HG03571 (cell line): Measurements from ENCODE around the gene SMYD3.

ENCODE experiments used
- ATAC-seq: cut with Tn5 transposase; IDR thresholded peaks from one replicate; pipeline ENCODE4 v1.9.1; 2021; ENCODE audit not compliant: unreplicated experiment

Gene SMYD3

DNA sequence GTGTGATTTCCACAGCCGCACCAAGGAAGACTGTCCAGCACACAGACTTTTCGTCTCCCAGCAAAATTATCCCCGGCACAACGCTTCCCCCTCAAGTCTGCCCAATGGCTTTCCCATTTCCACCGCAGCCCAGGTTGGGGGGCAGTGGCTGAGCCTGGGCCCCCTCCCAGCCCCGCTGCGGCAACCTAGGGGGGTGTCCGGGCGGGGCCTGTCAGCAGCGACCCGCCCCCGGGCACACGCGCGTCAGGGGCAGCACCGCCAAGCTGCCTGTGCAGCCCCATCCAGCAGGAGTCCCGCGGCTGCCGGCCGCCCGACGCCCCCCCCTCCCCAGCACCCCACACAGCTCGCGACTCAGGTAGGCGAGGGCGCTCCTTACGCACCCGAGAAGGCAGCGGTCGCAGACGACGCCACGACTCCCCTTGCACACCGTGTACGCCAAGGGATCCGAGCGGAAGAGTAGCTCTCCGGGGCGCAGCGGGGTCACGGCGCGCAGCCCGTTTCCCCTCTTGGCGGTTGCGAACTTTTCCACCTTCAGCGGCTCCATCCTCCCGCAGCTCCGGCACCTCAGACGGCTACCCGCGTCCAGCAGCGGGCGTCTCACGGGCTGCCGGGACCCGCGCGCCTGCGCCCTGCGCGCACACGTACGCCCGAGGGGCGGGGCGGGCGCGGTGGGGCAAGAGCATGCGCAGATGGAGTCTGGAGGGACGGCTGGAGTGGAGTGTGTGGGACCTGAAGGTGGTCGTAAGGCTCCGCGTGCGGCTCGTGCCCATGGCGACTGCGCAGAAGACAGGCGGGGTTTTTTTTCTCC is at the start of gene SMYD3:
SMYD3 (minus strand) TSS at position 606 of the 808 bp plus-strand sequence.
- ATAC-seq = peak; percentile 93

DNA sequence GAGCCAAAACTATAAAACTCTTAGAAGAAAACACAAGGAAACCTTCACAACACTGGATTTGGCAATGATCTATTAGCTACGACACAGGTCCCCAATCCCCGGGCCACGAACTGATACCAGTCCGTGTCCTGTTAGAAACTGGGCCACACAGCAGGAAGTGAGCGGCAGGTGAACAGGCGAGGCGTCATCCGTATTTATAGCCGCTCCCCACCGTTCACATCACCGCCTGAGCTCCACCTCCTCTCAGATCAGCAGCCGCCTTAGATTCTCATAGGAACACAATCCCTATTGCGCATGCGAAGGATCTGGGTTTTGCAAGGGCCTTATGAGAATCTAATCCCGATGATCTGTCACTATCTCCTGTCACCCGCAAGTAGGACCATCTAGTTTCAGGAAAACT is 47.1 kb upstream of the SMYD3 start:
- ATAC-seq = no peak

DNA sequence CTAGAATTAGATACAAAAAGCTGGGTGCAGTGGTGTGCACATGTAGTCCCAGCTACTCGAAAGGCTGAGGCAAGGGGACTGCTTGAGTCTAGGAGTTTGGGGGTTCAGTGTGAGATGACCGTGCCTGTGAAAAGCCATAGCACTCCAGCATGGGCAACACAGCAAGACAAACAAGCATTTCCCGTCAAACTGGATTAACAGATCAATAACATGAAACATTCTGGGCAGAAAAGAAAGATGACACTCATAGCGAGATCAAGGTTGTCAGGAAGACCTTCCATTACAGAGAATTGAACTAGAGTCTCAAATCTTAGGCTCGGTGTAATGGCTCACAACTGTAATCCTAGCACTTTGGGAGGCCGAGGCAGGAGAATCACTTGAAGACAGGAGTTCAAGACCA is 45.0 kb upstream of the SMYD3 start:
- ATAC-seq = no peak

DNA sequence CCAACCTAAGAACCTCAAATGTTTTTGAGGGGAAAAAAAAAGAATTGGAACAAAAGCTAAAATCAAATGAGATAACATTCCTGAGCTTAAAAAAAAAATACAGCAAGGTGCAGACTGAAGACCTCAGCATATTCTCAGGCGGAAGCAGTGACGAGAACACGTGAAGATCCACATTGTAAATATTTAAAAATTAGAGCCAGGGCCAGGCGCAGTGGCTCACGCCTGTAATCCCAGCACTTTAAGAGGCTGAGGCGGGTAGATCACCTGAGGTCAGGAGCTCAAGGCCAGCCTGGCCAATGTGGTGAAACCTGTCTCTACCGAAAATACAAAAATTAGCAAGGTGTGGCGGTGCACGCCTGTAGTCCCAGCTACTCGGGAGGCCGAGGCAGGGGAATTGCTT is 43.3 kb upstream of the SMYD3 start:
- no peak for ATAC-seq

DNA sequence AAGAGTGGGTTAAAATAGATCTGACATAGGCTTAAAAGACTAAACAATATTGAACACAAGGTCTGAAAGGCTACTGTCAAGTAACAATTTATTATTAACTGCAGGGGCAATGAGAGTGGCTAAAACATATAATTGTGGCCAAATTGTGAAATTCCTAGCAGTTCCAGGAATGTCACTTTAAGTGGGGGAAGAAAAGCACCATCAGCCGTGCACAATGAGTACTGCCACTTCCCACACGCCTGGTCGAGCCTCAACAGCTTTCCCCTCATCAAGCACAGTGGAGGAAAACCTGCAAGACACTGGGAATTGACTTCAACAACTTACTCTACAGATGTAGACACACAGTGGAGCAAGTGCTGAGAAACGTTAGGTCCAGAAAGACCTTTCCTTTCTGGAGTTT is 42.6 kb upstream of the SMYD3 start:
- ATAC-seq = no peak

DNA sequence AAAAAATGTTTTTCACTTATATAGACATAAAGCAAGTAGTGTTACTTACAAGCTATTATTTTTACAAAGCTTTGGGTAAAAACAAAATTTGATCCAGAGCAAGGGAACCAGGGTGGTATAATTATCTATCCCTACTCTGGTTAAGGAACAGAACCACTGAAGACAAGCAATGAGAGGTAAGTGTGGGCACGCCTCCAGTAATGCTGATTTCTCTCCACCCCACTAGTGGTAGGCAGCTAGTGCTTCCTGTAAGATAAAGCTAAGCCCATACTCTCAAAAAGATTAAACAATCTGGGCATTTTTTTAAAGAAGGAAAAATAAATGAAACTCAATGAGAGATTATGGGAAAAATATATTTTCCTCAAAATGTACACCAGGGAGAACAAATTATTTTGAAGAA is 36.9 kb upstream of the SMYD3 start:
- ATAC-seq = no peak

DNA sequence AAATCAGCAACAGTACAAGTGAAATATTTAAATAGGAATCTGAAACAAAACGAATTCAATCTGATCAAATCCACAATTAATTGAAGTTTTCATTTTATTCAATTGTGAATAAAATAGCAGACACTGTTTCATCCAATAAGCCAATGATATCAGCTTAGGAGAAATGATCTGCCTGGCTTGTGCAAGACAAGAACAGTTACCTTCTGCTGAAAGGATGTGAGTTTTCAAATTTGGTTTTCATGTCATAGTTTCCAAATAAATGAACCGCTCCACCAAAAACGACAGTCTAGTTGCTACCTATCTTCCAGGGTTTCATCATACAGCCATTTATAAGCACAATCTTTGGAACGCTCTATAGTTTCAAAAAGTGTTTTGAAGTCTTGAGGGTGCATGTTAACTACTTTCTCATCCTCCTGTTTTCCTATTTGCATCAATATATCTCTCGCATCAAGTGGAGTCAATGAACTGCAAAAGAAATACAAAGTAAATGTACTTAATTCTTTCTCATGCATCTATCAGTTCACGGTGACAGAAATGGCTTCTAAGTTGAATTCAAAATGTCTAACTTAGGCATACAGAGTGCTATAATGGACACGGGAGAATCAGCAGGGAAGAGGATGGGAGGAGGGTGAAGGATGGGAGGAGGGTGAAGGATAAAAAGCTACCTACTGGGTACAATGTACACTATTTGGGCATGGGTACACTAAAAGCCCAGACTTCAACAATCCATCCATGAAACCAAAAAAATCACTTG is 33.8 kb upstream of the SMYD3 start:
- no peak for ATAC-seq

DNA sequence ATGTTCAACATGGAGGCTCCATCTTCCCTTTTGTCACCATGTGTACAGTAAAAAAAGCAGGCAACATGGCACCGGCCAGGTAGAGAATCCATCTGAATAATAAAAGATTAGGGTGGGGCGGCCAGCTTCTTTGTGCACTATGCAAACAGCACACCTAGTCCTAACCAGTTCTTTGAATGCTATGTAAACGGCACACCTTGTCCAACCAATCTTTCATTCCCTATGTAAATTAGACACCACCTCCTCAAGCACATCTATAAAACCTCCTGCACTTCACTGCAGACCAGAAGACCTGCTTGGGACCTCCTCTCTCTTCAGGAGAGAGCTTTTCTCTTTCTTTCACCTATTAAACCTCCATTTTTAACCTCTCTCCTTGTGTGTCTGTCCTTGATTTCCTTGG is 30.8 kb upstream of the SMYD3 start:
- no peak for ATAC-seq

DNA sequence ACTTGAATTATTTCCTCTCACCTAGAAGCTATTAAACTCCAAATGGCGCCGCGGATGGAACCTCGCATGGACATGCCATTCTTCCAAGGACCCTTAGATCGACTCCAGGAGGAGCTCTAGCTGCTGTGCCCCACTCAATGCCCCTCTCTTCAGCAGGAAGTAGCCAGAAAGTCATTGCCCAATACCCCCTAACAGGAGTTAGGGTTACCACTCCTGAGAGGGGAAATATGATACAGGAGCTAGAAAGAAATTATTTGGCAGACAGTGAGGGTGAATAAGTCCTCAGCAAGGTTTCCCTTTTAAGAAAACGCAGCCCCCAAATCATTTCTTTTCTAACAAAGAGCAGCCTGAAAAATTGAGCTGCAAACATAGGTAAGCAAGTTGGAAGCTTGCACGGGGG is 30.4 kb upstream of the SMYD3 start:
- no peak for ATAC-seq

DNA sequence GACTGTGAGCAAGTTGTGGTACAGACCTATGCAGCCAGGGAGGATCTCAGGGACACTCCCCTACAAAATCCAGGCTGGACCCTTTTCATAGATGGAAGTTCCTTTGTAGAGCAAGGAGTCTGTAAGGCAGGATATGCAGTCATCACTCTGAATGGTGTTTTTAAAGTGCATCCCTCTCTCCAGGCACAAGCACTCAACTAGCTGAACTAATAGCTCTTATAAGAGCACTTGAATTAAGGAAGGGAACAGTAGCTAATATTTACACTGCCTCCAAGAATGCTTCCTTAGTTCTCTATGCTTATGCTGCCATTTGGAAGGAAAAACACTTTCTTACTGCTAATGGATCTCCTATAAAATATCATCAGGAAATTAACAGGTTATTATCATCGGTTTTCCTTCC is 27.0 kb upstream of the SMYD3 start:
- no peak for ATAC-seq

DNA sequence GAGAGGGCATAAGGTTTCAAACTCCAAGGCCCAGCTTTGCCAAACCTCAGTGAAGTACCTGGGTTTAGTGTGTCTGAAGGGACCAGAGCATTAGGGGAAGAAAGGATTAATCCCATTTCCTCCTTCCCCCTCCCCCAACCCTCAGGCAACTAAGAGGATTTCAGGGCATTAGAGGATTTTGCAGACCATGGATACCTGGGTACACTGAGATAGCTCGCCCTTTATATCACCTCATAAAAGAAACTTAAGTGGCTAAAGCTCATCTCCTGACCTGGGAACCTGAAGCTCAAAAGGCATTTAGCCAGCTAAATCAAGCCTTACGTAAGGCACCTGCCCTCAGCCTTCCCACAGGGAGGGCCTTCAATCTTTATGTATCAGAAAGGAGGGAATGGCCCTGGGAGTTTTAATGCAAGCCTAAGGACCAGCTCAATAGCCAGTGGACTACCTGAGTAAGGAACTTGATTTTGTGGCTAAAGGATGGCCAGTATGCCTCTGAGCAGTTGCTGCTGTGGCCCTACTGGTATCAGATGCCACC is 26.4 kb upstream of the SMYD3 start:
- no peak for ATAC-seq

DNA sequence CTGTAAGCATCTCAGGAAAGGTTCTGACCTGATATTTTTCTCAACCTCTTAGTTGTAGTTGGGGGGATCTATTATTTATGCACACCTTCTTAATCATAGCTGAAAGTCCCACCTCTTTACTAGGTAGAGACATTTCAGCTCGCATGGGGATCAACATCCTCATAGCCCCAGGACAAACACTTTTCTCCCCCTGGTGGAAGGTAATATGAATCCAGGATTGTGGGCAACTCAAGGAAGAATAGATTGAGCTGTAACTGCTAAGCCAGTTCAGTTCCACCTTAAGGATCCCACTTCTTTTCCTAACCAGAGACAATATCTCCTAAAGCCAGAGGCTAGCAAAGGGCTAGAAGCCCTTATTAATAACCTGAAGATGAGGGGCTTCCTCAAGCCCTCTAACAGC is 25.4 kb upstream of the SMYD3 start:
- no peak for ATAC-seq

DNA sequence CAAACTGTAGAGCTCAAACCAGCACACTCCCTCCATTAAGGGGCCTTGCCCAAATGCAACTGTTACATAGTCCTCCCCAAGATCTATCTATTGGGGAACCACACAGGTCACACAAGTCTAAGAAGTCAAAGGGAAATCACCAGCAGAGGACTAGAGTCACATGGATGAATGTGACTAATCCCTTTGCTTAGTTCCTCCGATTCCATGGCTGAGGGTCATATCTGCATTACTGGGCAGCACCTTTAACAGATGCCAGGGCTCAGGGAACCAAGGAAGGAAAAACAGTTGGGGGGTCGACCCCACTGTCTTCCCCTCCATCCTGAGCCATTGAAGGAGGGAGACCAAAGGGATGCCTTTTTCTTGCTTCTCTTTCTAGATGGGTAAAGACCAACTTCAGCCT is 23.4 kb upstream of the SMYD3 start:
- no peak for ATAC-seq

DNA sequence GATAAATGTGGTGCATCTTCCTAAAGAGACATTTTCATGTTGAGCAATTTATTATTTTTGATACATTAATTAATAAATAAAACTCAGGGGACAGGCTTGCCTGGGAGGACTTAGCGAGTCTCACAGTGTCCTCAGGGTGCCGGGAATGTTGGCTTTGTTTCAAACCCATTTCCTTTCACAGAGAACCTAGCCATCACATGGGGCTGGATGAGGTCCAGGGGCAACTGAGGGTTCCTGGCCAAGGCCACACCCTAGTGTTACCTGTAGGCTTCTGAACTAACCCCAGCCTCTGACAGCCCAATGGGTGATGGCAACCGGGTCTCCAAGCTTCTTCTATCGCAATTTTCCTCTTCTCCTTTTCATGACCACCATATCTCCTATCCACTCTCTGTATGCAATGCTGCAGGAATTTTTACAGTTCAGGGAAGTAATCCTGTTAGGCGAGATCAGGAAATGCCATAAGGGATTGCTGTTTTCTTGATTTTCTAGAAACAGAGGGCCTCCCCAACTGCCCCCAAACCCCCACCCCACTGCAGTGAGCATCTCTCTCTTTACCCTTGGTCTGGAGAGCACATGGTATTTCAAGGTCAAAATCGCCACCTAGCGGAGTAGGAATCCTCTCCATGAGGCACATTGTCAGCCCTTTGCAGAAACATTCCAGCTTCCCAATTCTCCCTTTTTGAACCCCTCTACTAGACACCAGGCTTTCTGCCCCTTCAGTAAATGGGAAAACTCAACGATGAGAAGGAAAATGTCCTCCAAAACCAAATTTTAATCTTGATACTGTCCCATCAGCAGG is 22.1 kb upstream of the SMYD3 start:
- no peak for ATAC-seq

DNA sequence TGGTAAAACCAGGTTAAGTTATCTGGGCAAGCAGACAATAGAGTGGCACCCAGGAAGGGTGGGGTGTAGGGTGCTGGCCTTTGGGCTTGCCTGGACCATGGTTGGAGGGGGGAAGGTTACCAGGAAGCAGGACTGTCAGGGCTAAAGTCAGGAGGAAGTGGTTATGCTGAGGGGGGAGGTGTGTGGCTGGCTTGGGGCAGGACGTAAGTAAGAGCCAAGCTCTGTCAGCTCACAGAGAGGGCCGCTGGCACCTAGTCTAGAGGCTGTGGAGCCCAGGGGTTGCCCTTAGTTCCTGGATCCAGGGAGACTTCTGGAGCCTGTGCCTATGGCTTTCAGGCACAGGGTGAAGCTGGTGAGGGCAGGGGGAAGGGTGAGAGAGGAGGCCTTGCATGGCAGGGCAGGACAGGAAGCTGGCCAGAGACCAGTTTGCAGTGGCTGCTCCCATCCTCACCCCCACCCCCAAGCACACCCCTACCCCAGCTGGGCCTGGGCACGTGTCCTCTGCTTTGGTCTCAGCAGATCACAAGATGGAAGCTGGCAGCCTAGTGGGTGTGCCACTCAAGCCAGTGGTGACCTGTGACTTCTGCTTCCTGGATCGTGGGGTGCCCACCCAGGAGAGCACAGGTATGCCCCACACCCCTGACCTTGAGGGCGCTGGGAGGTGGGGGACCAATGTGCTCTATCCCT is 20.5 kb upstream of the SMYD3 start:
- ATAC-seq = no peak

DNA sequence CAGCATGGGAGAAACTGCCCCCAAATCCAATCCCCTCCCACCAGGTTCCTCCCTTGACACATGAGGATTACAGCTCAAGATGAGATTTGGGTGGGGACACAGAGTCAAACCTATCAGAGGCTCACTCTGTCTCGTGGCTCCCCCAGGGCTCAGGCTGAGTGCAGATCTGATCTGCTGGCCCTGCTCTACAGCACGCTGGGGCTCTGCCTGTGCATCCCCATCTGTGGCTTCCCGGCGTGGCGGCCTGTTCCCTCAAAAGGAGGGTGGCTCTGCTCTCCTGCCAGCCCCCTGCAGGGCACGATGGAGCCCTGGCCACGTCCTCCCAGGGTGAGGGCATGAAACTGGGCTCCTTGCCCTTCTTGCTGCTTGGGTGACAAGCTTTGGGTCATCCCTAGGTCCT is 19.8 kb upstream of the SMYD3 start:
- ATAC-seq = no peak

DNA sequence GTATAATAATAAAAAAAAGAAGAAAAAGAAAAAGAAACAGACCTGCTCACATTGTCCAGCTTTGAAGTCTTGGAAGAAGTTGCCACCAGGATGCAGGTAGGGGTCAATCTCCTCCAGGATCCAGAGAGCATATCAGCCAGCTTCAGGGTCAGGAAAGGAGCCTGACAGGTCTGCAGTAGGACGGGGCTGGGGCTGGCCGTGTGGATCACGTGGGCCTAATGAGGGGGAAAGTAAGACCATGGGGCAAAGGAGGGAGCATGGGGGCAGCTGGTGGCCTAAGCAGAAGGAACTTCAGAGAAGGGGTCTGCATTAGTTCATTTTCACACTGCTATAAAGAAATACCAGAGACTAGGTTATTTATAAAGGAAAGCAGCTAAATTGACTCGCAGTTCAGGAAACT is 19.3 kb upstream of the SMYD3 start:
- no peak for ATAC-seq

DNA sequence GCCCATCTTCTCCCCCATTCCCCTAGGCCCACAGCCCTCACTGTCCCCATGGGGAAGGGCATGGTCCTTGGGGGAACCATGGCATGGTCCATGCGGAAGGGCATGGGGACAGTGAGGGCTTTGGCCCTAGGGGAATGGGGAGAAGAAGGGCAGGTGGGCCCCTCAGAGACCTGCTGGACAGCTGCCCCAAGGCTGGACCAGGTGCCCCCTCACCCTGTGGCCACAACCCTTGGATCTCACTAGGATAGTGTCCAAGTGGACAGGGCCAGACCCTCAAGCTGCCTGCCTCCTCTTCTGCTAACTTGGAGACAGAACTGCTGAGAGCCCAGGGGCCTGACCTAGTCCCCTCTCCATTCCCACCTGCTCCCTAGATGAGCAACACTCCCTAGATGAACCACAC is 12.4 kb upstream of the SMYD3 start:
- ATAC-seq = no peak

DNA sequence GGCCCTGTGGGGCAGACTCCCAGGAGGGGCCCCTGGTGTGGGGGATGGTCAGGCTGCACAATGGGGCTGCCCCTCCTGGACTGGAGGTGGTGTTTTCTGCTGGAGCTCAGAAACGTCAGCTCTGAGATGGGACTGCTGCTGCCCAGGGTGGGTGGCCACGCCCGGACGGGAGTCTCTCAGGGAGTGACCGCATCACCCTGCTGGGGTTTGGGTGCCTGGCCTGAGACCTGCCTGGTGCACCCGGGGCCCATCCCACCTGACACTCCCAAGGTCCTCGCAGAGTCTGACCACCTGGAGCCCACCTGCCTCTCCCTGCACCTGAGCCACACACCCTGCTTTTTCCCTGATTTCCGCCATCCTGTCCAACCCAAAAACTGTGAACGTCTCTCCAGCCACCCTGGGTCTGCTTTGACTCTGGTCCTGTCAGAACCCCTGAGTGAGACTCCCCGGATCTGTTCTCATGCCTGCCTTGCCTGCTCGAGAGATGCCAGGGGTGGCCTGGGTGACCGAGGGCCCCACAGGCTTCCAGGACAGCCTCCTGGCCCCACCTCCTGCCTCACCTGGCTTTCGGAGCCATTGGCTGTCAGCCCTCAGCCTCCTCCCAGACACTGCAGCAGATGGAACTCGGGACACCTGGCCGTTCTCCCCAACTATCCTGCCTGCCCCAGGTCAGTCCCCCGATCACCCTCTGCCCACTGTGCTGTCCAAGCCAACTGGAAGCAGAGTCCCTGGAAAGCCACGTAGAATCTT is 11.6 kb upstream of the SMYD3 start:
- ATAC-seq = no peak

DNA sequence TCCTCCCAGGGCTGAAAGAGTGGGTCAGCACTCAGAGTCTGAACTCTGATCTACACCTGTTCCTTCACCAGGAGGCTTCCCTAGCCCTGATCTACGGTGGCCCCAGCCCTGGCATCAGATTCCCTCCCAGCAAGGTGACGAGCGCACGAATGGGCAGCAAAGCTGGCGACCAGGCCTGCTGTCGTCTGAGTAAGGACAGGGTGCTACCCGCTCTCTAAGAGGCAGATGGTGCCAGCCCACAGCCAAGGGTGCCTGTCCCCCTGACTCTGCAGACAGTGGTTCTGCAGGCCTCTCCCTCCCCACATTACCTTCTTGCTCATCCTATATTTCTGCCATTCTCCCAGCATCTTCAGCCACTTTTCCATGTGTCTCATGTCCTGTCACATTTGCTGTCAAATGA is 10.3 kb upstream of the SMYD3 start:
- no peak for ATAC-seq
